ENCODE data around the gene CMTR1. TPM values are rescaled to one million over a fixed set of nuclear protein-coding genes. Genes with fewer than 3 reads are reported as not detected.

Gene CMTR1
- total RNA-seq, 1 experiment from 2014 or later = 34.8 TPM

DNA sequence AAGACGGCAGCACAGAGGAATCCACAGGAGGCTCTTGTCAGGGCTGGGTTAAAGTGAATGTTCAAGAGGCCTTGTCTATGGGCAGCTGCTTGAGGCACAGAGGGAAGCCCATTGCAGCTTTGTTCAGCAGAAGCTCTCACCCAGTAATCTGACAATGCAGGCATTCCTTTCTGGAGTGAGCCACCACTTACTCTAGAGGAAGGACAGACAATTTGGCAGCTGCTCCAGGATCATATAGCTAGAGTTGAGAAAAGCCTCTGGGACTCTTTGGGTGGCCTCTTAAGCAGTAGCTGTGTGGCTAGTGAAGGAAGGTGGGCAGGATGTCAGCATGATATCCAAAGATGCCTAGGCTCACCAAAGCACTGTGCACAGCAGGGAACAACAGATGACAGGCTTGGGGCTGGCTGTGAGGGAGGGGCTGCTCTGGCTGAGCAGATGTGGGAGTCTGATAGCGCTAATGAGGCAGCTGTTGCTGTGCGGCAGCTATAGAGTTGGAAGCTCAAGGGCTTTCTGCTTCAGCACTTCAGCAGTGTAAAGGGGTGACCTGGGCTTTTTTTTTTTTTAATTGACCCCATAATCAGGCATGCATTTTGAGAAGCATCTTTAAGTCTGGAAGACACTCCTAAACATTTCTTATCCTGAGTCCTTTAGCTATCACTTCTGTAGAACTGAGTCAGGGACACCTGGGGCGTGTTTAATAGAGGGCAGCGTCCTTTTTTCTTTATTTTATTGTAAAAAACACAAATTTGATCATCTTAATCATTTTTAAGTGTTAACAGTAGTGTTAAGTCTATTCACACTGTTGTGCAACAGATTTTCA is 27.2 kb downstream of the CMTR1 start:
- Mint-ChIP-seq H3K36me3 (ENCODE audit: insufficient read depth in 1 of 3, low read depth in 3 of 3) (peaks cover 26 to 81% (median 58%) of the 10 kb centered on the region in 3 experiments), H3K4me1 (peaks cover 13 to 22% of the 10 kb centered on the region in 2 experiments), H3K27ac (no peak overlapping the region; a peak in 2 of 7 replicates), H3K27me3 (ENCODE audit: low read depth) (no peaks in the 10 kb centered on the region), H3K4me3 (no peak overlapping the region), H3K9me3 (no peaks in the 10 kb centered on the region)
- H4K8ac ChIP-seq (replicated peaks; ENCODE audit: insufficient read length, low read depth, low read length) = no peak overlapping the region
- no peaks in the 10 kb centered on the region for H4K20me1 ChIP-seq (ENCODE audit: control insufficient read depth, insufficient read depth, insufficient read length)
- H3K23ac ChIP-seq (ENCODE audit: insufficient read length, low read depth, low read length) = no peak overlapping the region
- no peak overlapping the region for H3K4me2 ChIP-seq (ENCODE audit: insufficient read depth, insufficient read length, low read length)
- no peak overlapping the region for H2AFZ ChIP-seq (ENCODE audit: low read length)
- TF ChIP-seq, protein P1, sequence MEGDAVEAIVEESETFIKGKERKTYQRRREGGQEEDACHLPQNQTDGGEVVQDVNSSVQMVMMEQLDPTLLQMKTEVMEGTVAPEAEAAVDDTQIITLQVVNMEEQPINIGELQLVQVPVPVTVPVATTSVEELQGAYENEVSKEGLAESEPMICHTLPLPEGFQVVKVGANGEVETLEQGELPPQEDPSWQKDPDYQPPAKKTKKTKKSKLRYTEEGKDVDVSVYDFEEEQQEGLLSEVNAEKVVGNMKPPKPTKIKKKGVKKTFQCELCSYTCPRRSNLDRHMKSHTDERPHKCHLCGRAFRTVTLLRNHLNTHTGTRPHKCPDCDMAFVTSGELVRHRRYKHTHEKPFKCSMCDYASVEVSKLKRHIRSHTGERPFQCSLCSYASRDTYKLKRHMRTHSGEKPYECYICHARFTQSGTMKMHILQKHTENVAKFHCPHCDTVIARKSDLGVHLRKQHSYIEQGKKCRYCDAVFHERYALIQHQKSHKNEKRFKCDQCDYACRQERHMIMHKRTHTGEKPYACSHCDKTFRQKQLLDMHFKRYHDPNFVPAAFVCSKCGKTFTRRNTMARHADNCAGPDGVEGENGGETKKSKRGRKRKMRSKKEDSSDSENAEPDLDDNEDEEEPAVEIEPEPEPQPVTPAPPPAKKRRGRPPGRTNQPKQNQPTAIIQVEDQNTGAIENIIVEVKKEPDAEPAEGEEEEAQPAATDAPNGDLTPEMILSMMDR (conservative IDR thresholded peaks at IDR 0.05) = no peak
- no CpG with 5 or more reads among the region's 5 CpGs for WGBS (ENCODE audit: extremely low coverage, insufficient read length, low lambda C conversion rate)
- H3K27ac ChIP-seq (ENCODE audit: insufficient read length, low read depth, low read length) = no peak overlapping the region
- H3K79me1 ChIP-seq (ENCODE audit: insufficient read depth, low read depth, low read length, poor library complexity, severe bottlenecking) = no peaks in the 10 kb centered on the region
- no peak overlapping the region for H4K5ac ChIP-seq (ENCODE audit: insufficient read length, low read depth, low read length)
- no peak overlapping the region for H3K9ac ChIP-seq (ENCODE audit: extremely low read depth, insufficient read length, low read length)
- no peak for DNase-seq
- no peaks in the 10 kb centered on the region for H3K23me2 ChIP-seq (ENCODE audit: insufficient read length, low read depth, low read length, poor library complexity, severe bottlenecking)
- no peaks in the 10 kb centered on the region for H3K4me1 ChIP-seq (ENCODE audit: insufficient read depth, low read length)
- H2BK20ac ChIP-seq (ENCODE audit: low read depth, low read length, poor library complexity, severe bottlenecking) = no peak overlapping the region
- no peaks in the 10 kb centered on the region for H3K27me3 ChIP-seq (ENCODE audit: insufficient read depth, low read length)
- H2BK120ac ChIP-seq (ENCODE audit: low read depth, low read length, poor library complexity, severe bottlenecking) = no peak overlapping the region
- H3K14ac ChIP-seq (ENCODE audit: insufficient read depth, low read length) = no peak overlapping the region
- no peaks in the 10 kb centered on the region for H3K9me3 ChIP-seq (ENCODE audit: control insufficient read depth, low read depth, low read length)
- 0 out of 2 replicates have a peak overlapping the region, but pooled peaks have one; percentile 98 for H2BK15ac ChIP-seq (ENCODE audit: low read depth, low read length)
- H3K4ac ChIP-seq (ENCODE audit: low read depth, low read length) = no peak overlapping the region
- no peak overlapping the region for H2BK5ac ChIP-seq (ENCODE audit: insufficient read length, low read length)
- H2BK12ac ChIP-seq (ENCODE audit: insufficient read length, low read depth, low read length) = no peak overlapping the region
- H3K56ac ChIP-seq (ENCODE audit: insufficient read length, low read depth, low read length) = no peak overlapping the region
- no peak overlapping the region for H3K18ac ChIP-seq (ENCODE audit: insufficient read length, low read depth, low read length)
- no peak overlapping the region for H3T11ph ChIP-seq (ENCODE audit: low read length)
- no peak overlapping the region for H2AK5ac ChIP-seq (ENCODE audit: insufficient read length, low read length)
- H3K79me2 ChIP-seq (ENCODE audit: insufficient read depth, low read length) = no peaks in the 10 kb centered on the region
- no peak overlapping the region for H4K91ac ChIP-seq (ENCODE audit: insufficient read length, low read depth, low read length)

Measured in H9 (cell line).